HG03575 (cell line): ENCODE data around the gene GRIPAP1.
A peak's percentile ranks its signal among the peaks of the same experiment; 100 is the strongest.

Experiments used
- ATAC-seq: cut with Tn5 transposase; IDR thresholded peaks from one replicate; pipeline ENCODE4 v1.9.1; 2021; ENCODE audit not compliant: unreplicated experiment, insufficient number of reproducible peaks, low FRiP score; ENCODE audit errors: extremely low read depth

The GRIPAP1 gene

DNA sequence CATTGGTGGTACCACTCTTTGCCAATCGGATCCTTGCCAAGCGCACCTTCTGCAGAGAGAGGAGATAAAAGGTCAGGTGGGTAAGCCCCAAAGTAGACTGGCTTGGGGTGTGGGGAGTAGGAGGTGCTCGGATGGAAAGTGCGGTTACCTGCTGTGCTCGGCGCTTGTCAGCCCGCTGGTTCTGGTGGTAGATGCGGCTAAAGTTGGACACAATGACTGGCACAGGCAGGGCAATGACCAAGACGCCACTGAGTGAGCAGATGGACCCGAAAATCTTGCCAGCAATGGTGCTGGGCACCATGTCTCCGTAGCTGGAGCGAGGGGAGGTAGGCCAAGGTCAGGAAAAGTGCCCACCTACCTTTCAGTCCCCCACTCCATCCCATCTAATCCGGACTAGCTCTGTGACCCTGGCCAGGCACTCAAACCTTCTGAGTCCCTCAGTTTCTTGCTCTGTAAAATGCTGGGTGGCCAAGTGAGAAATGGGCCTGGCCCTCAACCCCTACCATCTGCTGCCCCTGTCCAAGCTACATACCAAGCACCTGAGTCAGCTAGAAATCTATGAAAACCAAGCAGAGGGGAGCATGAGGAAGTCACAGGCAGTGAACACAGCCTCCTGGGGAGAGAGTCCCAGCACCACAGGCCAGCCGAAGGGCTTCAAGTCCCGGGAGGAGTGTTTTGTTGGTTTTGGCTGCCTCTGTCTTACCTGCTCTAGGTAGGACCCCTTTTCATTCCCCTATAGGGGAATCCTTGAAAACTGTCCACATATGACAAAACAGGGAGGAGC lies 35.1 kb downstream of the GRIPAP1 start:
- no peak for ATAC-seq

GRCh38 chrX:48965959-48966358 lies 36.1 kb downstream of the GRIPAP1 start:
- ATAC-seq: no peak

DNA sequence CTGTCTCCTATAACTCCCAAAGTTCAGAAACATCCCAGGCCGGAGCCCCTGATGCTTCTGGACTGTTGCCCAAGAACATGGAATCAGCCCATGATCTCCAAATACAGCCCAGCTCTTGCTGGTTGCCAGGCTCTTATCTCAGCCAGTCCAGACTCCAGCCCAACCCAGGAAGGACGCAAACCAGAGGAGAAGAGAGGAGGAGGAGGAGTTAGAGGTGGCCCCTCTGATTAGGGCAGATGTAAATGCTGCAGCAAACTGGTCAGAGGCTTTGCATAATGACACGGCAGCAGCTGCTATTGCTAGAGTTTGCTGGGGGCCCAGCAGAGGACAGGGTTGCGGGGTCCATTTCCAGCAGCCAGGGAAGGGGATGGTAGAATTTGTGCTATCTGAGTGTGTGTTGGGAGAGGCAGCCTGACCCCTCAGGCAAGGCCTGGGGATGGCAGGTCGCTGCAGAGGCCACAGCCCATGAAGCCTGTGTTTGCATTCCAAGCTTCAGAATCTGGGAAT lies 40.4 kb downstream of the GRIPAP1 start:
- no peak for ATAC-seq

GRCh38 chrX:48960291-48960690 lies 41.8 kb downstream of the GRIPAP1 start:
- ATAC-seq: no peak

DNA sequence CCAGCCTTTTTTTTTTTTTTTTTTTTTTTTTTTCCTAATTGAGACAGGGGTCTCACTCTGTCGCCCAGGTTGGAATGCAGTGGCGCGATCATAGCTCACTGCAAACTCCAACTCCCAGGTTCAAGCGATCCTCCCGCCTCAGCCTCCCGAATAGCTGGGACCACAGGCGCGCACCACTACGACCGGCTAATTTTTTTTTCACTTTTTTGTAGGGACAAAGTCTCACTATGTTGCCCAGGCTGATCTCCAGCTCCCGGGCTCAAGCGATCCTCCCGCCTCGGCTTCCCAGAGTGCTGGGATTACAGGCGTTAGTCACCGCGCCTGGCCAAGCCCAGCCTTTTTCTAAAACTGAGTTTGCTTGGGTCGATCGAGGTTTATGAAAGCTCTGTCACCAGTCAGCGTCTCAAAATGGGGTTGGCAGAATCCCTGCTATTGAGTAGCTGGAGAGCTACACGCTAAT lies 43.4 kb downstream of the GRIPAP1 start:
- ATAC-seq: no peak

DNA sequence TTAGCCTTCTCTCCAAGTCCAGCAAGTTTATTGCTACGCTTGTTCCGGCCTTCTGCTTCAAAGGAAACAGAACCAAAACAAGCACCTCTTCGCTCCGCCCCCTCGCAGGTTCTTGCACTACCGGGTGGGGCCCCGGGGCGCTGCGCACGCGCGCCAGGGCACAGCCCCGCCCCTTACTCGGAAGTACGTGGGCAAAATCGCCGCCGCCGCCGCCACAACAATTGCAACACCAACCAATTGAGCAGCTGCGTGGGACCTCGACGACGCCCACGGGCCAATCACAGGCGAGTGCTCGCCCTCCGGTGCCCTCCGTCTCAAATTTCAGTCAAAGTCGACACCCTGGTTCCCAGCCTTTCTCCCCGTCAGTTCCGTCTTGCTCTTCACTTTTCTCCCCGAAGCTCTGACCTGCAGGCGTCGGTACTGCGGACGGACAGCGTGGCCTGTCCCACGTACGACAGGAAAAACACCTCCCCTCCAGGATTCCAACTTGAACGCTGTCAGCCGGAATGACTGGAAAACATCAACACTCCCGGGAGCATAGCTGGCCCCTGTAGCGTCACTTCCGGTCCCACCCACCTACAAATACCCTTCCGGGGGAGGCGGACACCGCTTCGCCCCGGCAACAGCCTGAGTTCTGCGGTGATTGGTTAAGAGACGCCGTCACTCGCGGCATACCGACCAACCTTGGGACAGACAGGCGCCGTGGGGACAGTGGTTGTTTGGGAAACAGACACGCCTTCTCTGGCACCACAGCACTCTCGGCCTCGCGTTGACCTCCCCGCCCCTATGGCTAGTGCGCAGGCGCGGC lies 44.0 kb downstream of the GRIPAP1 start:
- ATAC-seq: peak; percentile 44

DNA sequence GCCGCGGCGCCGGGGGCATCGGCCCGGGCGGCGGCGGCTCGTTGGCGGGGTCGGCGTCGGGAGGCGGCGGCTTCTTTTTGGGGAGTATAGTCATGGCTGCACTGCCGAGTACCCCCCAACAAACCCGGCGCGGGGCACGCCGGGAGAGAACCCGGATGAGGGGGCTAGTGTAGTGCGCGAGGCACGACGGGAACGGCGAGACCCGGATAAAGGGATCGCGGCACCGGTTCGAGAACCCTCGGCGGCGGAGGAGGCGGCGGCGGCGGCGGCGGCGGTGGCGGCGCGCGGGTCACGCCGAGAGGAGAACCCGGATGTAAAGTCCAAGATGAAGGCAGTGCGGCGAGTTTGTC lies 44.6 kb downstream of the GRIPAP1 start, which contains the start of gene OTUD5:
Gene OTUD5 (minus strand): TSS at position 131 of the 350 bp plus-strand sequence. CDS start 37 bp downstream, at position 94.
- no peak for ATAC-seq

GRCh38 chrX:48956728-48957414 lies 45.2 kb downstream of the GRIPAP1 start:
- no peak for ATAC-seq

GRCh38 chrX:48948589-48948988 lies 53.5 kb downstream of the GRIPAP1 start:
- ATAC-seq: no peak

DNA sequence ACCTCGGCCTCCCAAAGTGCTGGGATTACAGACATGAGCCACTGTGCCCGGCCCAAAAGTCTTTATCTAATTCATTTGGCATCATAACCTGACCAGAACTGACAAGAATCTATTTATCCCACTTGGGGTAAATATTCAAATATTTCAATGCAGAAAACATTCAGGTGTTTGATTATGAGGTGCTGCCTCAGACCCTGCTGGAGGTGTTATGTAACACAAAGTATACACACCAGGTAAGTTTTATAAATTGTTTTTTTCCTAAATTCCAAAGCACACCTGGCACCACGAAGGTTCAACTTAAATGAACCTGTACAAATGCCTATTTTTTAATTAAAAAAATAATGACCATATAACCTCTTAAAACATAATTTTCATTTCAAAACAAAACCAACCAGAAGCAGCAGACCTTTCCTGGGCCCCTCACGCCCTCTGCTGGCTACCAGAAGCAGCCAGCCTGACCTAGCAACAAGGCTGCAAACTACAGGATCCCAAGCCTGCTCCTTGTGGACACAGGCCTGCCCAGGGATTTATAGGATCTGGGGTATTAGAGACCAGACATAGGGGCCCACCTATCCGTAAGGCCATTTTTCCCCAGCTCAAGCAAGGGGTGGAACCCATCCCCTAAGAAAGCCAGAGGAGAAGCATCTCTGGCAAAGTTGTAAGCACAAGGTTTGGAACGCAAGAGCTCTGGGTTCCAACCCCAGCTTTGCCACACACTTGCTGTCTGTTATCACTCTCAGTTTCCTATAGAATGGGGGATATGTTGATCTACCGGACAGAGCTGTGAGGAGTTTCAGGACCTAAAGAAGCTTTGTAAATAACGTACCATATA lies 56.3 kb downstream of the GRIPAP1 start:
- ATAC-seq: no peak

DNA sequence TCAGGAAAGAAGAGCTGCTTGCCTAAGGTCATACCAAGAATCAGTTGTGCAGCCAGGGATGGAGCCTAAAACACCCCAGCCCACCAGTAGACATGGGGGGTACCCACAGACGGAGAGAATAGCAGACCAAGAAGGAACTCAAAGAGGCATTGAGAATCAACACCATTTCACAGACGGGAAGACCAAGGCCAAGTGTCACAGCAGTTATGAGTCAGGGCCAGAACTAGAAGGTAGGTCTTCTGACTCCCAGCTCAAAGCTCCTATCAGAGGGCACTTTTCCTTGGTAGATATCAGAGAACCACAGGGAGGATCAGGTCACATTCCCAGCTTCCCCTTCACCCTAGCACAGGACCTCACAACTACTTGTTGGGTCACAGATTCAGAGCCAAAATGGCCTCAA lies 59.2 kb downstream of the GRIPAP1 start:
- ATAC-seq: no peak

- no peak for ATAC-seq
Measured at GRCh38 chrX:48940404-48940955, 61.6 kb downstream of the GRIPAP1 start.

DNA sequence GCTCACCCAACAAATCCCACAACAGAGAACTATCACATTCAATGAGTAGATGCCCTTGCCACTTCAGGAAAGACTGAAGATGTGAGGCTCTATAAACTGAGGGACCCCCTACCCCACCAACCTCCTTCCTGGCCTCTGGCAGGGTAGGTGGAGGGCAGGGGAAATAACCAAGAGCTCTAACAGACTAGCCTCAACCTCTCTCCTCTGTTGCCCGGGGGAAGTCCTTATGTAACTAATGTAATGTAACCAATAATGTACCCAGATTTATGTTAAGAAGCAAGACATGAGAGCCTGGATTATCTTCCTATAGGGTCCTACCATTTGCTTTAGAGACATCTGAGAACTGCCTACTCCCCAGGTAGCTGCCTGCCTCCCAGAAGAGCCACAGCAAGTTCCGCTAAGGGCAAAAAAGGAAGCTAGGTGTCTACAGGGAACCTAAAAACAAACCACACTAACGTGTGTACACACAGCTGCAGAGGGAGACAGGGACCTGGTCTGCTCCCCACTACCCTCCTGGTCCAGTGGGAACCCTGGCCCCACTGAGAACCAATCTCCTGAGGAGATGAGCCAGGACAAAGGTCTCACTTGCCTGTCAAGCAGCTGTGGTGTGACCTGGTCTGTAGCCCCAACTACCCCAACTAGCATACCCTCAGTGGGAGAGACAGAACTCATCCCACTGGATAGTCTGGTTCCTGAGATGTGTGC lies 62.4 kb downstream of the GRIPAP1 start:
- ATAC-seq: no peak

- ATAC-seq: peak; percentile 42
Measured at GRCh38 chrX:48938721-48939425, 63.2 kb downstream of the GRIPAP1 start.

GRCh38 chrX:48937054-48937907 lies 64.8 kb downstream of the GRIPAP1 start:
- ATAC-seq: no peak

GRCh38 chrX:48936429-48937053 lies 65.5 kb downstream of the GRIPAP1 start:
- ATAC-seq: no peak
